ENCODE measurements around the gene P2RX6.

P2RX6 gene

DNA sequence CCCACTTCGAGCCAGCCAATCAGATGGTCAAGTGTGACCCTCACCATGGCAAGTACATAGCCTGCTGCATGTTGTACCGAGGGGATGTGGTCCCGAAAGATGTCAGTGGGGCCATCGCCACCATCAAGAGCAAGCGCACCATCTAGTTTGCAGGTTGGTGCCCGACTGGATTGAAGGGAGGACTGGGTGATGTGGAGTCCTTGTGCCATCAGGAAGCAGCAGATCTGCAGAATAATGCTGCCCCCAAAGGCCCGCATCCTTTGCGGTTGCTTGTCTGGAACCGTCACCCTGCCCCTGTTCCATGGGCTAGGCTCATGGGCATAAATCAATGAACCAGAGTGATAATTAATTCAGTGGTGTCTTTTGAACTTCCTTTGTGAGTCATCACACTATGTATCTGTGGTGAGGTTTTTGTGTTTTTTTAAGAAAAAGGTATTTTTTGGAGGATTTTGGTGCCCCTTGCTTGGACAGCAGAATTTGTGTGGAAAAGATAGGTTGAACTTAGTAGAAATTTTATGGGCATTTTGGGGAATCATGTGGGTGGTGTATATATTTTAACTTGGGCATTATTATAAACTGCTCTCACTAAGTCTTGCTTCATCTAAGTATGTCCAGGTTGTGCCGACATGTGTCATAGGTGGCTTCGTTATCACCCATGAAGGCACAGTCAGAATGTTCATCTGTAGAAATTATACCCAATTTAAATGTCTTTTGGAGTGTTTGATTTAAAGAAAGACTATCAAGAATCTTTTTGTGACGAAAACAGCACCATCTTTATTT, 53.1 kb downstream of the P2RX6 start:
- H3K9me2 ChIP-seq (replicated peaks; ENCODE audit: low read depth, low read length) = no peaks in the 10 kb centered on the region
- no peak overlapping the region for H3K9ac ChIP-seq (ENCODE audit: low read depth, low read length, poor library complexity, severe bottlenecking)

DNA sequence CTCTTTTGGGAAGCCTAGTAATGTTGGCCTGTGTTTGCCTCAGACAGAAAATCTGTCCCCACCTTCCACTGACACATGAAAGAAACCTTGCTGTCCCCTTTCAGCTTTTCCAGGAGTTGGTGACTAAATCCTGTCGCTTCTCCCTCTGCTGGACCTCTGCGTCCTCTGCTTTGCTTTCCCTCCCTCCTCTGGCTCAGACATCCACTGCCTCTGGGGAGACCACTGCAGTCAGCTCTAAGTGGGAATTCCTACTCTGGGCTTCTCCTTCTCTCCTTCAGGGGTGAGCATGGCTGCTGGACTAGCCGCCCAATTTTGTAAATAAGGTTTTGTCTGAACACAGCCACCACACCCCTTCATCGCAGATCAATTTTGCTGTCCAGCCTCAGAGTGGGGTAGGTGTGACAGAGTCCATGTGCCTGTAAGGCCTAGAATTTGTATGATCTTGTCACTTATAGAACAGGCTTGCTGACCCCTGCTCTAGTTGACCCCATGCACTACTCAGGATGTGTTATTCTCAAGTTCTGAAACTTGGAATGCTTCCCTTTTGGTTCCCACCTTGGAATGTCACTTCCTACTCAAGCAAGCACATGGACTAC, 53.8 kb downstream of the P2RX6 start:
- no peaks in the 10 kb centered on the region for H3K4me1 ChIP-seq (ENCODE audit: insufficient read depth, low read length, poor library complexity, severe bottlenecking)
- H3K27me3 ChIP-seq (ENCODE audit: insufficient read depth, low read length, poor library complexity, severe bottlenecking) = no peaks in the 10 kb centered on the region
- H3K79me2 ChIP-seq (ENCODE audit: insufficient read depth, low read length) = no peaks in the 10 kb centered on the region

More for the DNA sequence above, 53.1 kb downstream of the P2RX6 start:
- H2AFZ ChIP-seq (ENCODE audit: low read length) = no peak overlapping the region
- H3K4me1 ChIP-seq (ENCODE audit: insufficient read depth, low read length, poor library complexity, severe bottlenecking) = no peaks in the 10 kb centered on the region
- H3K9me3 ChIP-seq (ENCODE audit: insufficient read depth, low read depth, low read length) = no peaks in the 10 kb centered on the region
- no peak overlapping the region for H3K4me3 ChIP-seq (ENCODE audit: low read length, poor library complexity, severe bottlenecking)
- no peaks in the 10 kb centered on the region for H4K20me1 ChIP-seq (ENCODE audit: insufficient read depth, low read length, poor library complexity, severe bottlenecking)
- no peaks in the 10 kb centered on the region for H3K79me2 ChIP-seq (ENCODE audit: insufficient read depth, low read length)
- no peak overlapping the region for H3K4me2 ChIP-seq (ENCODE audit: low read depth, low read length, poor library complexity, severe bottlenecking)
- TF ChIP-seq EZH2phosphoT487 (IDR thresholded peaks at IDR 0.05; ENCODE audit: borderline replicate concordance) = no peak
- TF ChIP-seq, protein P1, sequence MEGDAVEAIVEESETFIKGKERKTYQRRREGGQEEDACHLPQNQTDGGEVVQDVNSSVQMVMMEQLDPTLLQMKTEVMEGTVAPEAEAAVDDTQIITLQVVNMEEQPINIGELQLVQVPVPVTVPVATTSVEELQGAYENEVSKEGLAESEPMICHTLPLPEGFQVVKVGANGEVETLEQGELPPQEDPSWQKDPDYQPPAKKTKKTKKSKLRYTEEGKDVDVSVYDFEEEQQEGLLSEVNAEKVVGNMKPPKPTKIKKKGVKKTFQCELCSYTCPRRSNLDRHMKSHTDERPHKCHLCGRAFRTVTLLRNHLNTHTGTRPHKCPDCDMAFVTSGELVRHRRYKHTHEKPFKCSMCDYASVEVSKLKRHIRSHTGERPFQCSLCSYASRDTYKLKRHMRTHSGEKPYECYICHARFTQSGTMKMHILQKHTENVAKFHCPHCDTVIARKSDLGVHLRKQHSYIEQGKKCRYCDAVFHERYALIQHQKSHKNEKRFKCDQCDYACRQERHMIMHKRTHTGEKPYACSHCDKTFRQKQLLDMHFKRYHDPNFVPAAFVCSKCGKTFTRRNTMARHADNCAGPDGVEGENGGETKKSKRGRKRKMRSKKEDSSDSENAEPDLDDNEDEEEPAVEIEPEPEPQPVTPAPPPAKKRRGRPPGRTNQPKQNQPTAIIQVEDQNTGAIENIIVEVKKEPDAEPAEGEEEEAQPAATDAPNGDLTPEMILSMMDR (conservative IDR thresholded peaks at IDR 0.05; ENCODE audit: low read length) = no peak
- H3K27me3 ChIP-seq (ENCODE audit: insufficient read depth, low read length, poor library complexity, severe bottlenecking) = no peaks in the 10 kb centered on the region
- H3F3A ChIP-seq (ENCODE audit: low read depth) = no peaks in the 10 kb centered on the region
- no peaks in the 10 kb centered on the region for H3K36me3 ChIP-seq (ENCODE audit: insufficient read depth, low read length)

DNA sequence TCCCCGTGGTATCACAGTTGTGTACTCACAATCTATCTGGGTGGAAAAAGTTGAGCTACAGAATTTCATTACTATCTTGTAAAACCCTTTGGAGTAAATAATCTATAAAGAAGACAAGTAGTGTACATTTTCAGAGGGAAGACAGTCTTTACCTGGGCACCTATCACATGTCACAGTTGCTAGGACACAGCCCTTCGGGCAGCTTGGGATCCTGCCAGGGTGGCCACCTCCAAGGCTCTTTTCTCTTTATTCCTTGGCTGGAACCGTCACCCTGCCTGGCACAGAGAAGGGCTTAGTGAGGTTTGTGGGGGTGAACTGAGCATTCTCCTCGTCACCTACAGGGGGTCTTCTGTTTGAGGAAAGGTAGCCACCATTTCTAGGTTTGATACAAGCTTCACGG, 54.4 kb downstream of the P2RX6 start:
- no peaks in the 10 kb centered on the region for H3K79me2 ChIP-seq (ENCODE audit: insufficient read depth, low read length)
- no peak overlapping the region for H3K9ac ChIP-seq (ENCODE audit: low read depth, low read length, poor library complexity, severe bottlenecking)
- H3K9me3 ChIP-seq (ENCODE audit: insufficient read depth, low read depth, low read length) = no peaks in the 10 kb centered on the region
- H3K4me2 ChIP-seq (ENCODE audit: low read depth, low read length, poor library complexity, severe bottlenecking) = no peak overlapping the region
- no peak overlapping the region for H3K4me3 ChIP-seq (ENCODE audit: low read length, poor library complexity, severe bottlenecking)
- no peaks in the 10 kb centered on the region for H4K20me1 ChIP-seq (ENCODE audit: insufficient read depth, low read length, poor library complexity, severe bottlenecking)
- no peaks in the 10 kb centered on the region for H3K36me3 ChIP-seq (ENCODE audit: insufficient read depth, low read length)
- H2AFZ ChIP-seq (ENCODE audit: low read length) = no peak overlapping the region
- no peaks in the 10 kb centered on the region for H3K27me3 ChIP-seq (ENCODE audit: insufficient read depth, low read length, poor library complexity, severe bottlenecking)
- no peak for TF ChIP-seq EZH2phosphoT487 (IDR thresholded peaks at IDR 0.05; ENCODE audit: borderline replicate concordance)
- TF ChIP-seq, protein P1 (conservative IDR thresholded peaks at IDR 0.05; ENCODE audit: low read length) = no peak
- no peaks in the 10 kb centered on the region for H3K4me1 ChIP-seq (ENCODE audit: insufficient read depth, low read length, poor library complexity, severe bottlenecking)
- no peaks in the 10 kb centered on the region for H3F3A ChIP-seq (ENCODE audit: low read depth)
- no peaks in the 10 kb centered on the region for H3K9me2 ChIP-seq (replicated peaks; ENCODE audit: low read depth, low read length)

More for the DNA sequence above, 53.8 kb downstream of the P2RX6 start:
- Histone ChIP-seq H3K36me3 (ENCODE audit: insufficient read depth, low read length) (no peaks in the 10 kb centered on the region), H3K9me3 (ENCODE audit: insufficient read depth, low read depth, low read length) (no peaks in the 10 kb centered on the region), H3K9me2 (replicated peaks; ENCODE audit: low read depth, low read length) (no peaks in the 10 kb centered on the region), H3K4me3 (ENCODE audit: low read length, poor library complexity, severe bottlenecking) (no peak overlapping the region), H4K20me1 (ENCODE audit: insufficient read depth, low read length, poor library complexity, severe bottlenecking) (no peaks in the 10 kb centered on the region), H3K4me2 (ENCODE audit: low read depth, low read length, poor library complexity, severe bottlenecking) (no peak overlapping the region), H3K9ac (ENCODE audit: low read depth, low read length, poor library complexity, severe bottlenecking) (no peak overlapping the region), H3F3A (ENCODE audit: low read depth) (no peaks in the 10 kb centered on the region), H2AFZ (ENCODE audit: low read length) (no peak overlapping the region)
- TF ChIP-seq, protein P1 (conservative IDR thresholded peaks at IDR 0.05; ENCODE audit: low read length) = no peak
- TF ChIP-seq EZH2phosphoT487 (IDR thresholded peaks at IDR 0.05; ENCODE audit: borderline replicate concordance) = no peak

Data from Loucy (cell line).